Measurements from ENCODE around the gene PRKCQ.
A peak's percentile ranks its signal among the peaks of the same experiment; 100 is the strongest.

The PRKCQ gene

GRCh38 chr10:6518791-6519429 is 61.2 kb downstream of the PRKCQ start:
- no peak for DNase-seq (ENCODE audit: low read depth)
- H3K4me3 ChIP-seq (ENCODE audit: low read length) = no peak overlapping the region
- TF ChIP-seq CTCF (conservative IDR thresholded peaks at IDR 0.05; ENCODE audit: low read depth, low read length) = no peak

DNA sequence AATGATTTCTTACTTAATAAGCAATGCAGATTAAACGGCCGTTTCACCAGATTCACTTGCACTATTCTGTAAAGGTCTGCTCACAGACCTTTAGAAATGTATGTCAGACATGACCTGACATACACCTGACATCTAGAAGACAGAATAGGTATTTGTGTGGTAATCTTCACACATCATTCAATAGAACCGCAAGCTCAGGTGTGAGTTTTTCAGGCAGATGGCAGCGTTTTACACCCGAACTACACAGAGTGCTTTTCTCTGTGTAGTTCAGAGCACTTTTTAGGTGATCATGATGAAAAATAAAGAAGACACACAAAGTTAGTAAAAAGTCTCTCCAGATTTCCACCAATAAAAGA is 63.2 kb downstream of the PRKCQ start:
- no peak for TF ChIP-seq CTCF (conservative IDR thresholded peaks at IDR 0.05; ENCODE audit: low read depth, low read length)
- DNase-seq (ENCODE audit: low read depth) = no peak
- no peak overlapping the region for H3K4me3 ChIP-seq (ENCODE audit: low read length)

DNA sequence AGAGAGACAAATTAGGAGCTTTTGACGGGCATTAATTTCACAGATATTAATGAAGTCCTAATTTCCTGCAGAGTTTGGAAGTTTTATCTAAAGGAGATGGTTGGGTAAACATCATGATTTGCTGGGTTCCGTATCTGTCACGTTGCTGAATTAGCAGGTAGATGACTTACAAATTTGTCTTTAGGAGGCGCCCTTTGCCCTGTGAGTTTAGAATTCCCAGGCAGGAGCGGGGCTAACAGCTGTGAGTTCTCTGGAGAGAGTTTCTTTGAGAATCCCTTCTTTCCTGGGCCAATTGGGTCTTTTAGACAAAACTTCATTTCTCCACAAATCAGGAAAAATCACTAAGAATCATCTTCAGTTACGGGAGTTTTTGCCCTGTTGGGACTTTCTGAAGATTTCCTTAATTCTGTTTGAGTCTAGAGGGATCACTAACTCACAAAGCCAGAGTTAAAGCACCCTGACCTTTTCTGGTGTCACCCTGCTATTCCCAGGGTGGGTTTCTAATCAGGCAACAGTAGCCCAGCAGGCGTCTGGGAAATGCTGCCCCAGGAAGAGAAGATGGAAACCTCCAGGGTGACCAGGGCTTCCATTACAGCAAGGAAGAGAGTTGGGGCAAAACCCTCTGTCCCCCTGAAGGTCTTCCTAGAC is 63.7 kb downstream of the PRKCQ start:
- DNase-seq (ENCODE audit: low read depth) = no peak
- no peak overlapping the region for H3K4me3 ChIP-seq (ENCODE audit: low read length)
- peak; percentile 5 for TF ChIP-seq CTCF (conservative IDR thresholded peaks at IDR 0.05; ENCODE audit: low read depth, low read length)

GRCh38 chr10:6514844-6515780 is 65.0 kb downstream of the PRKCQ start:
- H3K4me3 ChIP-seq (ENCODE audit: low read length) = no peak overlapping the region
- DNase-seq (ENCODE audit: low read depth) = no peak
- TF ChIP-seq CTCF (conservative IDR thresholded peaks at IDR 0.05; ENCODE audit: low read depth, low read length) = no peak

DNA sequence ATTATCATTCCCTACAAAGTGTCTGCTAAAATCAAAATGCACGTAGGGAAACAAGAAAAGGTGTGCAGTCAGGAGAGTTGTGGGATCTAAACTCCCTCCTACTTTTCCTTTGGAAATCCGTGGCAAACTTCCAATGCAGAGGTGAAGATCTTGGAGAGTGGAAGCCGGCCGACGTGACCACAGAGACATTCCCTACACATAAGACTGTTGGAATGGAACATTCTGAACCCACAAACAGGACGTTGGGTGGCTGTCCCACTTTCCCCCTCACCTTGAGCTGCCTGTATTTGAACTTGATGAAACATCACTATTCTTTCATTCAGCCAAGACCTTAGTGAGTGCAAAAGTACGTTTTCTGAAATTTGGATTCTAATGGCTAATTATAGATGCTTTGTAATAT is 65.9 kb downstream of the PRKCQ start:
- no peak for TF ChIP-seq CTCF (conservative IDR thresholded peaks at IDR 0.05; ENCODE audit: low read depth, low read length)
- H3K4me3 ChIP-seq (ENCODE audit: low read length) = no peak overlapping the region
- no peak for DNase-seq (ENCODE audit: low read depth)

GRCh38 chr10:6513476-6513875 is 66.6 kb downstream of the PRKCQ start:
- no peak for DNase-seq (ENCODE audit: low read depth)
- TF ChIP-seq CTCF (conservative IDR thresholded peaks at IDR 0.05; ENCODE audit: low read depth, low read length) = no peak
- no peak overlapping the region for H3K4me3 ChIP-seq (ENCODE audit: low read length)

Data from retinal pigment epithelial cell (primary cell).